Tongue (tissue), 2 donors: ENCODE results near the gene GRIP1. TPM values are rescaled to one million over a fixed set of nuclear protein-coding genes. Genes with fewer than 3 reads are reported as not detected.
A peak's percentile ranks its signal among the peaks of the same experiment; 100 is the strongest.

Source experiments
- DNase-seq: peaks from one replicate; pipeline ENCODE4 v3.0.0-alpha.2; 2015
- total RNA-seq: library from RNA; depleted of rRNA; stranded (reverse); fragments of >200 nt; gene quantifications from one replicate; pipeline ENCODE4 v1.2.3, GENCODE V29; 2014

GRIP1 gene
- total RNA-seq, 1 donor from 2014 or later: 5.4 TPM

GRCh38 chr12:66387117-66387516 lies 291.8 kb downstream of the GRIP1 start:
- DNase-seq: no peak

- no peak for DNase-seq
These were observed 297.9 kb downstream of the GRIP1 start for GRCh38 chr12:66380769-66381535.

GRCh38 chr12:66379616-66380015 lies 299.3 kb downstream of the GRIP1 start:
- no peak for DNase-seq

- DNase-seq: no peak
These were observed 303.3 kb downstream of the GRIP1 start for GRCh38 chr12:66375560-66375959.

- DNase-seq: no peak
These were observed 306.9 kb downstream of the GRIP1 start for GRCh38 chr12:66371982-66372381.

GRCh38 chr12:66367015-66367667 lies 311.7 kb downstream of the GRIP1 start:
- no peak for DNase-seq

GRCh38 chr12:66365718-66366490 lies 313.0 kb downstream of the GRIP1 start:
- DNase-seq: no peak

GRCh38 chr12:66361703-66362102 lies 317.2 kb downstream of the GRIP1 start:
- no peak for DNase-seq

GRCh38 chr12:66359300-66359699 lies 319.6 kb downstream of the GRIP1 start:
- DNase-seq: no peak

- DNase-seq: no peak
These were observed 324.6 kb downstream of the GRIP1 start for GRCh38 chr12:66354291-66354690.

GRCh38 chr12:66352899-66353298 lies 326.0 kb downstream of the GRIP1 start:
- no peak for DNase-seq

- peak; percentile 26 for DNase-seq
These were observed 326.7 kb downstream of the GRIP1 start for GRCh38 chr12:66352197-66352596.

GRCh38 chr12:66351301-66351700 lies 327.6 kb downstream of the GRIP1 start:
- DNase-seq: no peak

GRCh38 chr12:66345956-66346355 lies 332.9 kb downstream of the GRIP1 start:
- DNase-seq: no peak

GRCh38 chr12:66345212-66345611 lies 333.7 kb downstream of the GRIP1 start:
- no peak for DNase-seq

GRCh38 chr12:66341126-66341525 lies 337.8 kb downstream of the GRIP1 start:
- no peak for DNase-seq

- DNase-seq: no peak
These were observed 338.7 kb downstream of the GRIP1 start for GRCh38 chr12:66340131-66340530.

- no peak for DNase-seq
These were observed 341.4 kb downstream of the GRIP1 start for GRCh38 chr12:66337381-66338010.

- no peak for DNase-seq
These were observed 343.1 kb downstream of the GRIP1 start for GRCh38 chr12:66335746-66336145.

- no peak for DNase-seq
These were observed 347.1 kb downstream of the GRIP1 start for GRCh38 chr12:66331814-66332213.

- DNase-seq: no peak
These were observed 347.9 kb downstream of the GRIP1 start for GRCh38 chr12:66331016-66331415.

GRCh38 chr12:66329941-66330340 lies 348.9 kb downstream of the GRIP1 start:
- DNase-seq: no peak

GRCh38 chr12:66323017-66323416 lies 355.9 kb downstream of the GRIP1 start:
- DNase-seq: no peak
